ENCODE results near the gene SPATA33.

Gene SPATA33

DNA sequence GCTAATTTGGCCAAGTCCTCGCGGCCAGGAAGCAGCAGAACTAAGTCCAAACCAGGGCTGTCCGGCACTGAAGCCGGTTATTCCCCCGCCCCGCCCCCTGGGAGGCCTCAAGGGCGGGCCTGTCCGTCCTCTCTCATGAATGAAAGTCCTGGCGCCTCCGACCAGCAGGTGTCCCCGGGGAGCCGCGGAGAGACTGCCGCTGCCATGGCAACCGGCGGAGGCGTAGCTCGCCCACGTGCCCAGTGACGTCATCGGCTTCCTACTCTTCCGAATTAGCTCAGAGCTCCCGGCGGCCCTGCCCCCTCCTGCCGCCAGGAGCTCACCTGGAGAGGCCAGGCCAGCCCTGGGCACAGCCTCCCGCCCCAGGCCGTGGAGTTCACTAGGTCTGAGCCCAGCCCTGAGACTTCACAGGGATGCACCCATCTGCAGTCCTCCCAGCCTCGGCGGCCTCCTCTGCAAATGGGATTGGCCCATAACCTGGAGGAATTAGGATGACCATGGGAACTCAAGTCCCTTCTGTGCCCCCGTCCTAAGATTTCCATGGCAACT is 42.5 kb downstream of the SPATA33 start:
- H3K27ac ChIP-seq: peak overlapping the region; percentile 53
- TF ChIP-seq CTCF (conservative IDR thresholded peaks at IDR 0.05): peak; percentile 47

GRCh38 chr16:89700649-89701424 is 43.2 kb downstream of the SPATA33 start:
- peak overlapping the region; percentile 53 for H3K27ac ChIP-seq
- no peak for TF ChIP-seq CTCF (conservative IDR thresholded peaks at IDR 0.05)

DNA sequence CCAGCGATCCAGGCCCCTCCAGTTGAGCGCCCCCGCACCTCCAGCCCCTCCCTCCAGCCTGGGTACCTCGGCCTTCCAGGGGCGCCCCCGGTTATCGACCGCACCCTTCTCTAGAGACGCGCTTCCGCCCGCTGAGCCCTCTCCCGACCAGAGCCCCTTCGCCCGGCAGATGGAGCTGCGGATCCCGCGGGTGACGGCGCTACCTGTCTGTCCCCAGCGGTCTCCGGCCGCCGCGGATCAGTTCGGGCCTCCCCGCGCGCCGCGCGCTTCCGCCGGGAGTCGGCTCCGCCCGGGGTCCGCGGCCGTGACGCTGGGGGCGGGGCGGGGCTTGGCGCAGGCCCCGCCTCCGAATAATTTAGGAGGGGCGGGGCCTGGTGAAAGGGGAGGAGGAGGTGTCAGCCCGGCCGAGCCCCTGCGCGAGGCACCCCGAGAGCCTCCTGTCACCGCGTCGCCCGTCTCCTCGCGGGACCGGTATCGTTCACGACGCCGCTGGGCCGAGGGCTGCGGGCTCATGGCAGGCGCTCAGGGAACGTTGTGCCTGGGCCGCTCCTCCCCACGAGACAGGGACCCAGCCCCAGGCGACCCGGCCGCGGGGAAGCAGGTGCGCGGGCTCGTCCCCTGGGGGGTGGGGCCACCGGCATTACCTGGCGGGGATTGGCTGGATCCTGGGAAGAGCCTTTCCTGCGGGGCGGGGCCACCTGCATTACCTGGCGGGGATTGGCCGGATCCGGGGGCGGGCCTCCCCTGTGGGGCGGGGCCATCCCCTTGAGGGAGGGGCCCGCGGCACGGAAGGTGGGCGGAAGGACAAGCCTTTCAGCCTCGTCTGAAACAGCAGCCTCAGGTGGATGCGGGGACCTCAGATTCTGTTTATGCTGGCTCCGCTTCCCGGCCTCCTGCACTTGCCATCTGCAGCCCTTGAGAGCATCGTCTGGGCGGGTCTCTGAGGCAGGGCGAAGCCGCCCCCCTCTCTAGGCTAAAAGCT is 44.1 kb downstream of the SPATA33 start, which contains the start of gene SPATA2L:
SPATA2L (minus strand) TSS at position 281 of the 982 bp plus-strand sequence. CDS start 473 bp downstream, outside the sequence.
- peak within 1 kb of the TSS; percentile 53 for H3K27ac ChIP-seq
- TF ChIP-seq CTCF (conservative IDR thresholded peaks at IDR 0.05): no peak; the same call in 1 of the 2 replicates

- H3K27ac ChIP-seq: no peak overlapping the region
- no peak for TF ChIP-seq CTCF (conservative IDR thresholded peaks at IDR 0.05)
Observed at GRCh38 chr16:89704281-89704680, 46.6 kb downstream of the SPATA33 start.

DNA sequence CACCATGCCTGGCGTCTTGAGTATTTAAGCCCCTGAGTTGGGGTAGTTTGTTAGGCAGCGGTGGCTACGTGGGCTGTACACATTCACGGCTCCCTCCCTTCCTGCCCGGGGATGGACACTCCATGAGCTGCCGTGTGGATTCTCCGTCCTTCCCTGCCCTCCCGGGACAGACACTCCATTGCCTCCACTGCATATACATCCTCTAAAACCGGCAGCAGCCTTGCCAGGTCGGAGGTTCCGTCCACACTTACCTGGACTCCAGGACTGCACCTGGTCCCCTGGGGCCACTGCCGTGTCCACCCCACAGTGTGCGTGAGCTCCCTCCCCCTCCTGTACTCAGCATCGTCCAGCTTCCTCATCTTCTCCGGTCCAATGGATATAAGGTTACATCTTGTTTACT is 47.4 kb downstream of the SPATA33 start:
- TF ChIP-seq CTCF (conservative IDR thresholded peaks at IDR 0.05): no peak
- no peak overlapping the region for H3K27ac ChIP-seq

- no peak overlapping the region for H3K27ac ChIP-seq
Observed at GRCh38 chr16:89706518-89707260, 49.1 kb downstream of the SPATA33 start.

More at GRCh38 chr16:89706518-89707260, 49.1 kb downstream of the SPATA33 start:
- TF ChIP-seq CTCF (conservative IDR thresholded peaks at IDR 0.05): no peak

Data from VCaP (cell line).